SK-N-SH treated with all-trans-retinoic acid at 6 μM for 48 hours (cell line): ENCODE data around the gene GPC5.

Experiments
- ESRRG ChIP-seq: fragments of 250-450 bp; sonication (Bioruptor Pico); IDR thresholded peaks from 2 replicates; pipeline ENCODE4 v1.6.1; 2021; ENCODE audit warnings: mild to moderate bottlenecking
- ISL1 ChIP-seq: fragments of 250-450 bp; sonication (Bioruptor Pico); IDR thresholded peaks from 2 replicates; pipeline ENCODE4 v2.1.2; 2022; ENCODE audit warnings: mild to moderate bottlenecking, moderate library complexity
- RARB ChIP-seq: fragments of 250-450 bp; sonication (Bioruptor Pico); IDR thresholded peaks from 2 replicates; pipeline ENCODE4 v1.8.0; 2021; ENCODE audit warnings: mild to moderate bottlenecking, moderate library complexity
- SNAI2 ChIP-seq: fragments of 250-450 bp; sonication (Bioruptor Pico); IDR thresholded peaks from 2 replicates; pipeline ENCODE4 v1.5.0; 2020; ENCODE audit warnings: mild to moderate bottlenecking, moderate library complexity
- TCF4 ChIP-seq: fragments of 250-450 bp; sonication (Bioruptor Pico); IDR thresholded peaks from 2 replicates; pipeline ENCODE4 v1.8.0; 2021; ENCODE audit warnings: mild to moderate bottlenecking, moderate library complexity, borderline replicate concordance
- ZNF70 ChIP-seq: fragments of 450-650 bp; formaldehyde crosslinking; IDR thresholded peaks from 2 replicates; pipeline ENCODE4 v1.5.0; 2020; ENCODE audit warnings: mild to moderate bottlenecking, moderate library complexity
- TF ChIP-seq, protein P1 (sequence below): fragments of 250-450 bp; sonication (Bioruptor Pico); IDR thresholded peaks from 2 replicates; pipeline ENCODE4 v1.8.0; 2020; ENCODE audit warnings: mild to moderate bottlenecking, moderate library complexity, borderline replicate concordance
- TF ChIP-seq, protein P2 (sequence below): fragments of 250-450 bp; sonication (Bioruptor Pico); IDR thresholded peaks from 2 replicates; pipeline ENCODE4 v1.5.1; 2020; ENCODE audit warnings: low read depth, mild to moderate bottlenecking, moderate library complexity

DNA sequence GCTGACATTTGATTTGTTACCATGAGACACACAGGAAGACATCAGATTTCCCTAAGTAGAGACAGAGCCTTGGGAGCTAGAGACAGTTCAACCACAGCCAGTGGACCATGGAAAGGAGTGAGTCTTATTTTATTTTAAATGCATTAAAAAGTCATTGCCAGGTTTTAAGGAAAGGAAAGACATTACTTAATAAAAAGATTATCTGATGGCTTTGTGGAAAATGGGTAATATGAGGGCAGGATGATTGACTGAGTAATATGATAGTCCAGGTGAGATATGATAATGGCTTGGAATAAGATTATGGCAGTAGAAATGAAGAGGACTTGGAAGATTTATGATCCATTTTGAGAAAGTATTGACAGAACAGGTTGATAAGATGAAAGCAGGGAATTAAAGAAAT, 580.1 kb downstream of the GPC5 start:
- no peak for TF ChIP-seq ESRRG (CRISPR knock-in tag)
- no peak for TF ChIP-seq ZNF70 (CRISPR knock-in tag)
- TF ChIP-seq SNAI2 (CRISPR knock-in tag): no peak
- no peak for TF ChIP-seq ISL1 (CRISPR knock-in tag)
- TF ChIP-seq, protein P1, sequence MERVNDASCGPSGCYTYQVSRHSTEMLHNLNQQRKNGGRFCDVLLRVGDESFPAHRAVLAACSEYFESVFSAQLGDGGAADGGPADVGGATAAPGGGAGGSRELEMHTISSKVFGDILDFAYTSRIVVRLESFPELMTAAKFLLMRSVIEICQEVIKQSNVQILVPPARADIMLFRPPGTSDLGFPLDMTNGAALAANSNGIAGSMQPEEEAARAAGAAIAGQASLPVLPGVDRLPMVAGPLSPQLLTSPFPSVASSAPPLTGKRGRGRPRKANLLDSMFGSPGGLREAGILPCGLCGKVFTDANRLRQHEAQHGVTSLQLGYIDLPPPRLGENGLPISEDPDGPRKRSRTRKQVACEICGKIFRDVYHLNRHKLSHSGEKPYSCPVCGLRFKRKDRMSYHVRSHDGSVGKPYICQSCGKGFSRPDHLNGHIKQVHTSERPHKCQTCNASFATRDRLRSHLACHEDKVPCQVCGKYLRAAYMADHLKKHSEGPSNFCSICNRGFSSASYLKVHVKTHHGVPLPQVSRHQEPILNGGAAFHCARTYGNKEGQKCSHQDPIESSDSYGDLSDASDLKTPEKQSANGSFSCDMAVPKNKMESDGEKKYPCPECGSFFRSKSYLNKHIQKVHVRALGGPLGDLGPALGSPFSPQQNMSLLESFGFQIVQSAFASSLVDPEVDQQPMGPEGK: no peak
- no peak for TF ChIP-seq TCF4 (CRISPR knock-in tag)
- no peak for TF ChIP-seq RARB (CRISPR knock-in tag)
- TF ChIP-seq, protein P2, sequence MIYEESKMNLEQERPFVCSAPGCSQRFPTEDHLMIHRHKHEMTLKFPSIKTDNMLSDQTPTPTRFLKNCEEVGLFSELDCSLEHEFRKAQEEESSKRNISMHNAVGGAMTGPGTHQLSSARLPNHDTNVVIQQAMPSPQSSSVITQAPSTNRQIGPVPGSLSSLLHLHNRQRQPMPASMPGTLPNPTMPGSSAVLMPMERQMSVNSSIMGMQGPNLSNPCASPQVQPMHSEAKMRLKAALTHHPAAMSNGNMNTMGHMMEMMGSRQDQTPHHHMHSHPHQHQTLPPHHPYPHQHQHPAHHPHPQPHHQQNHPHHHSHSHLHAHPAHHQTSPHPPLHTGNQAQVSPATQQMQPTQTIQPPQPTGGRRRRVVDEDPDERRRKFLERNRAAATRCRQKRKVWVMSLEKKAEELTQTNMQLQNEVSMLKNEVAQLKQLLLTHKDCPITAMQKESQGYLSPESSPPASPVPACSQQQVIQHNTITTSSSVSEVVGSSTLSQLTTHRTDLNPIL: no peak
